Esophagus (tissue), 2 donors: Measurements from ENCODE around the gene CCNI2. TPM values are rescaled to one million over a fixed set of nuclear protein-coding genes. Genes with fewer than 3 reads are reported as not detected.

Source experiments
- H3K27ac ChIP-seq, 2 donors: one replicate each; pipeline ENCODE4 v1.5.1; 2013; ENCODE audit warnings: low read depth in 2 of 2, mild to moderate bottlenecking in 2 of 2, inconsistent platforms in 1 of 2, low read length in 1 of 2, moderate library complexity in 1 of 2
- H3K27me3 ChIP-seq, 2 donors: one replicate each; pipeline ENCODE4 v1.6.1; 2013; ENCODE audit warnings: low read length in 2 of 2, control low read depth in 1 of 2, mild to moderate bottlenecking in 1 of 2; ENCODE audit not compliant: insufficient read depth in 2 of 2, control insufficient read depth in 1 of 2
- H3K36me3 ChIP-seq, 2 donors: one replicate each; pipeline ENCODE4 v1.6.1; 2013; ENCODE audit warnings: low read length in 1 of 2; ENCODE audit not compliant: control insufficient read depth in 2 of 2, insufficient read depth in 2 of 2
- H3K4me1 ChIP-seq, 2 donors: one replicate each; pipeline ENCODE4 v1.6.1; 2013; ENCODE audit warnings: low read length in 1 of 2; ENCODE audit not compliant: control insufficient read depth in 2 of 2, insufficient read depth in 2 of 2
- H3K4me3 ChIP-seq, 2 donors: one replicate each; pipeline ENCODE4 v1.5.1; 2013; ENCODE audit warnings: low read length in 2 of 2, mild to moderate bottlenecking in 2 of 2, low read depth in 1 of 2, moderate library complexity in 1 of 2
- H3K9me3 ChIP-seq, 2 donors: one replicate each; pipeline ENCODE4 v1.6.1; 2013; ENCODE audit warnings: mild to moderate bottlenecking in 2 of 2, low read depth in 1 of 2, low read length in 1 of 2, moderate library complexity in 1 of 2; ENCODE audit not compliant: control insufficient read depth in 2 of 2, insufficient read depth in 1 of 2
- WGBS, 2 donors: extraction: QIAGEN DNeasy Blood & Tissue Kit; methylation state at CpG; one replicate each; pipeline ENCODE4 v1.1.7; 2013; 5-methylcytosine and 5-hydroxymethylcytosine counted together
- polyA plus RNA-seq, 2 donors: library from polyadenylated mRNA; stranded (reverse); fragments of 200-250 nt; gene quantifications; one replicate each; pipeline ENCODE4 v1.2.3, GENCODE V29; 2013
- donor health status: healthy with polysubstance abuse.
- donor health status: Bipolar disorder and iron deficiency.

CCNI2 gene
- polyA plus RNA-seq, 2 donors: 0.04 to 0.05 TPM

DNA sequence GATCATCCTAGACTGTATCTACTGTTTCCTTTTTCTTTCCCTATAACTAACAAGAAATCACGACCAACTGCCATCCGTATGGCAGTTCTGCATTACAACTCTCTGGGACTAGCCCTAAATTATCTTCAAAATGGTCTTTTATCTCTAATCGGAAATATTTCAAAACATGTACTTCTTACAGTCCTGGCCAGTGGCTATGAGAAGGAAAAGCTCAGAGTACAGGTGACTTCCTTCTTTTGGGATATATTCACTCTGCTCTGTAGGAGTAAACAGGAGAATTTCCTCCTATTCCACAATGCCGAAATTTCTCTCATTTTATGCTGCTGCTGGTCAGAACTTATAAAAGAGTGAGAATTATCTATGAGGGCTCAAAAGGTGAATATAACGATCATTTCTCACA lies 31.6 kb downstream of the CCNI2 start:
- 80 to 91% methylated on average over 5 of the region's 5 CpGs for WGBS, 2 donors

DNA sequence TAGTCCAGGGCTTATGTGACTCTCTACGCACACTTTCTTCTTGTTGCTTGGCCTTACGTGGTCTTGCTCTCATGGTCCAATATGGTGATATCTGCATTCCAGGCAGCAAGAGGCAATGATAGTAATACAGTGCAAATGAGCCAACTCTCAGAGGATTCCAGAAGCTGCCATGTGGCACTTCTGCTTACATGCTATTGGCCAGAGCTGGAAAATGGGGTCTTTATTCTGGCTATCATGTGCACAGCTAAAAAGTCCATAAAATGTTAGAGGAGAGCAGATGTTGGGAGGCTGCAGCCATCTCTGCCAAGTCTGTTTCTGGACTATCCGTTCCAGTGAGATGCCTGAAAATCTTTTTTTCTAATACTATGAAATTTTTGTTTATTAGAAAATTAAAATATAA lies 32.7 kb downstream of the CCNI2 start:
- 90 to 92% methylated on average over 3 of the region's 3 CpGs for whole genome bisulfite sequencing, 2 donors
- no peaks in the 10 kb centered on the region for H3K27me3 ChIP-seq

More for the DNA sequence above, 31.6 kb downstream of the CCNI2 start:
- no peak overlapping the region for H3K27ac ChIP-seq
- no peak overlapping the region for H3K4me3 ChIP-seq
- H3K36me3 ChIP-seq: no peaks in the 10 kb centered on the region
- H3K9me3 ChIP-seq: no peaks in the 10 kb centered on the region
- H3K27me3 ChIP-seq: no peaks in the 10 kb centered on the region
- H3K4me1 ChIP-seq: peaks cover 7 to 23% of the 10 kb centered on the region in 2 donors

DNA sequence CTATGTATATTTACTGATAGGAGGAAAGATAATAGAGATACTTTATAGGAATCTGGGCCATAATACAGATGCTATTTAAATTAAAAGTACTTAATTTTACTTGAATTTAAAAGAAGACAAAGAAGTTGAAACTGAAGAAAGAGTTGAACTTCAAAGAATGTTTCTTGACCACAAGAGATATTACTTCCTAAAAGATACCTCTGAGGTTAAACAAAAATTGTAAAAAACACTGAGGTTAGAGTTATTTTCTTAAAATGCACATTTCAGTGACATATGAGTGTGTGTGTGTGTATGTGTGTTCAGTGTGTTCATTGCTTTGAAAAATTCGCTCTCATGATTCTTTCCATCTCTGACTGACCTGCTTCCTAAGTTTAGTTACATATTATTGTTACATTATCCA lies 33.4 kb downstream of the CCNI2 start:
- H3K27me3 ChIP-seq: no peaks in the 10 kb centered on the region
- H3K4me1 ChIP-seq: peaks cover 0 to 10% of the 10 kb centered on the region in 2 donors
- H3K4me3 ChIP-seq: no peak overlapping the region
- no peaks in the 10 kb centered on the region for H3K9me3 ChIP-seq
- no peaks in the 10 kb centered on the region for H3K36me3 ChIP-seq
- no peak overlapping the region for H3K27ac ChIP-seq
- 90% methylated on average over 1 of the region's 1 CpG for WGBS, 2 donors

More for the DNA sequence above, 32.7 kb downstream of the CCNI2 start:
- Histone ChIP-seq H3K4me3 (no peak overlapping the region), H3K36me3 (no peaks in the 10 kb centered on the region), H3K27ac (no peak overlapping the region), H3K9me3 (no peaks in the 10 kb centered on the region), H3K4me1 (peaks cover 0 to 13% of the 10 kb centered on the region in 2 donors)

DNA sequence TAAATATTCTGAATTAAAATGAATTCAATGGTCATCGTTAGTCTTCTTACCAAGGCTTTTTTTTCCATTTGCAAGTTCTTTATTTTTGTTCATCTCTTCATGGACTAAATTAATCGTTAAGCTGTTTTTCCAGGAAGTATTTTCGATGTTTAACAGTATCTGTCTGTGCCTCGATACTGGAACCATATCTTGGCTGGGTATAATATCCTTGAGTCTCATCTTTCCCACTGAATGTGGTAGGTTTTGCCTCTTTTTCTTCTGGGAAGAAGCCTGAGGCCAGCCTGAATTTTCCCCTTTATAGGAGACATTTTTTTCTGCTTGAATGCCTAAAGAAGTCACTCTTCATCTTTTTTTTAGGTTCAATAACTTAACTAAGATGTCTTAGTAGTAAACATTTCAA lies 33.8 kb downstream of the CCNI2 start:
- H3K27me3 ChIP-seq: no peaks in the 10 kb centered on the region

DNA sequence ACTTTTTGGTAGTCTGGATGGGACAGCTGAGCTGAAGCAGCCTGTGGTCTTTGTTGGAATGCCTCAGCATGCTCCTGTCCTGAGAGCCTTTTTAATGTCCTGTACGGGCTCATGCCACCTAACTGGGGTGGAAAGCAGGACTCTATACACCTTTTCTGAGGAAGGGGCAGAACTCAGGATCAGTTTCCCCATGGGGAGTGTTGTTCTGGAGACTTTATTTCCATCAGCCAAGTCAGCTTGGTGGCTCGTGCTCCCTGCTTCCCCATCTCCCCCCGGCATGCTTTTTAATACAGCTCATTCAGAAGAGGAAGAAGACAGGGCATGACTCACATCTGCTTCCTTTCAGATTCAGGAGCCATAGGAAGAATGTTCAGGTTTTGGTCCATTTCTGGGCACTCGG lies 34.9 kb downstream of the CCNI2 start:
- WGBS, 2 donors: 71 to 73% methylated on average over 4 of the region's 4 CpGs
- Histone ChIP-seq H3K27ac (no peak overlapping the region), H3K36me3 (no peaks in the 10 kb centered on the region), H3K4me1 (peaks cover 0 to 6% of the 10 kb centered on the region in 2 donors), H3K4me3 (no peak overlapping the region), H3K9me3 (no peaks in the 10 kb centered on the region), H3K27me3 (no peaks in the 10 kb centered on the region)

More for the DNA sequence above, 33.8 kb downstream of the CCNI2 start:
- no peak overlapping the region for H3K27ac ChIP-seq
- WGBS, 2 donors: 92% methylated on average over 4 of the region's 4 CpGs
- no peaks in the 10 kb centered on the region for H3K36me3 ChIP-seq
- H3K4me1 ChIP-seq: peaks cover 0 to 8% of the 10 kb centered on the region in 2 donors
- no peak overlapping the region for H3K4me3 ChIP-seq
- H3K9me3 ChIP-seq: no peaks in the 10 kb centered on the region

DNA sequence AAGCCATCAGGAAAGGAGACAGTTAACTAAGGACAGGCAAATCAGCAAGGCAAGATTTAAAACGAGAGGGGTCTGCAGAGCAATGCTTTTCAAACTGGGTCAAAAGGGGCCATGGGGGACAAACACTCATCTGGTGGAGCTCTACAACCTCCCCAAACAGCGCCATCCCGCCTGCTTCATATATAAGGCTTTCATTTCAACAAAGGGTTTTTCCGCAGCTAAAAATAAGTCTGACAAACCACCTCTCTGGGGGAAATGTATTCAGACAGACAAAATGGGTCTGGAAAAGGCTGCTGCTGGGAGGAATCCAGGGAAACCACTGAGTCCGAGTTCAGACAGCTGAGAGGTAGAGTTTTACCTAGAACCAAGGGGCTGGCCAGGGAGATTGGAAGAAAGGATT lies 38.1 kb downstream of the CCNI2 start:
- H3K36me3 ChIP-seq: no peaks in the 10 kb centered on the region
- H3K27ac ChIP-seq: no peak overlapping the region
- H3K27me3 ChIP-seq: no peaks in the 10 kb centered on the region
- H3K9me3 ChIP-seq: no peaks in the 10 kb centered on the region
- 72 to 77% methylated on average over 5 of the region's 5 CpGs for WGBS, 2 donors
- no peaks in the 10 kb centered on the region for H3K4me1 ChIP-seq
- H3K4me3 ChIP-seq: no peak overlapping the region

DNA sequence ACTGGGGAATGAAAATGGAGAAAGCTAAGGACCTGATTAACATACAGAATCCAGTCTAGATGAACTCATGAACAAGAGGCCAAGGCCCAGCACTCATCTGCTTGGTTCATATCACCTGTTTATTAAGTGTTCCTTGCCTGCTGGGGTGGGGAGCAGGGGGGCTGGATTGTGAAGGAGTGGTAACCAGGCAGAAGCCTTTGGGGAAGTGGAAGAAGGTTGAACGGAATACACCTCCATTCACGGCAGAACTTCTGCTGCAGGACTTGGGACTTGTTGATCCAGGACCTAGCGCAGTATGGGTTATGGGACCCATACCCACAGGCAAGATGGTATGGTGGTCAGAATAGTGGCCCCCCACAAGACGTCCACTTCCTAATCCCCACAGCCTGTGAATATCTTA lies 38.6 kb downstream of the CCNI2 start:
- 93 to 98% methylated on average over 4 of the region's 4 CpGs for WGBS, 2 donors
- no peaks in the 10 kb centered on the region for H3K27me3 ChIP-seq
- no peak overlapping the region for H3K4me3 ChIP-seq
- H3K36me3 ChIP-seq: no peaks in the 10 kb centered on the region
- H3K9me3 ChIP-seq: no peaks in the 10 kb centered on the region
- H3K4me1 ChIP-seq: no peaks in the 10 kb centered on the region
- no peak overlapping the region for H3K27ac ChIP-seq

DNA sequence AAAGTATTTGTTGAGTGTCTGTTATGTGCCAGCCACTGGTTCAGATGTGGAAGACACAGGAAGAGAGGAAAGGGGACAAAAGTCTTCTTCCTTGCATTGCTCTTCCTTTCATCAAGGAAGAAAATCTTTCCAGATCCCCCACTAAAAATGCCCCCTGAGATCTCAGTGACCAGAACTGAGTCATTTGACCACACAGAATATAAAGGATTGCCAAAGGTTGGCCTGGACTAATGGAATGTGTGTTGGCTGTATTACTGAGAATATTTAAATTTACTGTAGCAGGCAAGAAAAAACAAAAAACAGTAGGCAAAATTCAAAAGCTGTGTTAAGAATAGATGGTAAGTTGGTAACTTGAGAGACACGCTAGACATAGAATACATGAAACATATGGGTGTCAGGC lies 39.9 kb downstream of the CCNI2 start:
- Histone ChIP-seq H3K4me3 (no peak overlapping the region), H3K27ac (no peak overlapping the region), H3K4me1 (no peaks in the 10 kb centered on the region), H3K9me3 (no peaks in the 10 kb centered on the region), H3K27me3 (no peaks in the 10 kb centered on the region), H3K36me3 (no peaks in the 10 kb centered on the region)
- 97 to 99% methylated on average over 1 of the region's 1 CpG for WGBS, 2 donors

DNA sequence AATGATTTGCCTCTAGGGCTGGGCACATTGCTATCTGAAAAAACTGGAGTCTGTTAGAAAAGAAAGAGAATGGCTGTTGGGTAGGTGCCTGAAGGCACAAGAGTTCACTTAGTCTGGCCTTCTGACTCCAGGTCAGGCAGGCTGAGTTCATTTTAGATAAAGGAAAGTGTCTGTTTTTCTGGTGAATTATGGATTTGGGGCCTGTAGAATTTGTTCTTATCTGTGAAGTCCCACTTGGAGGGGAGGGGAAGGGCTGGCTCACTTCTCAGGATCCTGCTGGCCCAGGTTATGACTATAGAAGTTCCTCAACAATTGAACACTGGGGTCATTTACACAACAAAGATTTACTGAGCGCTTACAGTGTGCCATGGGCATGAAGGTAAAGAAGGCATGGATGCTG lies 41.3 kb downstream of the CCNI2 start:
- WGBS, 2 donors: 87 to 97% methylated on average over 1 of the region's 1 CpG
- Histone ChIP-seq H3K27me3 (no peaks in the 10 kb centered on the region), H3K36me3 (no peaks in the 10 kb centered on the region), H3K4me3 (no peak overlapping the region), H3K9me3 (no peaks in the 10 kb centered on the region), H3K4me1 (no peaks in the 10 kb centered on the region), H3K27ac (no peak overlapping the region)

DNA sequence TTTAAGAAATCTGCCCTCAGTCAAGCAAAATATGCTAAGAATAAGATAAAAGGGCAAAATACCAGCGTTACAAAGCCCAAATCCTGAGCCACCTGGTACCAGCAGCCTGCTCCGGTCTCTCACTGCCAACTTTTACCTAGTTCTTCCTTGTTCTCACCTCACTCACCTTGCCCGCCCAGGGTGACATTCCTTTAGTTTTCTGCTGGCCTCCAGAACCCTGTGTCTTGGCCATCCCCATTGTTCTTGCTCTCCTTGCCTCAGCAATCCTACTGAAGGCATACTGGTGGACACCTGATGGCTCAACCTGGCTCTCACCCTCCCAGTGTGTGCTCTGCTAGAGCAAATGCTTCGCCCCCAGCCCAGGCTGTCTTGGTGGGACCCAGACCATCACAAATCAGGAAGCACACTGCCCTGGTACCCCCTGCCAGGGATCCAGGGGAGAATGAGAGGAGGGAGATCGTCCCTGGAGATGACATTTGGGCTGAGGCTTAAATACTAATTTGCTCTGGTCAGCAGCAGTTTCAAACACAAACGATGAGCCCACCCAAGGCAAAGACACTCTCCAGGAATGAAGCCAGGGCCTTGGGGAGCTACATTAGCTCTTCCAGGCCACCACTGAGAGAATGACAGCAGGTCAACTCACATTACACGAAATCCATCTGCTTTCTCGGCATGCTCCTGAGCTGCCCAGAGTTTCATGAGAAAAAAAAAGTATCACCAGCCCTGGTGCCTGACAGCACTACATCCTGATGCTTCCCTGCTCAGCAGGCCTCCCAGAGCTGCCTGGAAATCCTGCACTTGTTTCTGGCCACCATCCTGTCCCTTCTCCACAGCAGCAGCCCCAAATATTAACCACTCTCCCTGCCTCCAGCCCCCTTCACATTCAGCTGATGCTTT lies 42.0 kb downstream of the CCNI2 start:
- 86 to 89% methylated on average over 8 of the region's 8 CpGs for WGBS, 2 donors
- Histone ChIP-seq H3K4me3 (no peak overlapping the region), H3K27me3 (no peaks in the 10 kb centered on the region), H3K27ac (no peak overlapping the region), H3K4me1 (no peaks in the 10 kb centered on the region), H3K9me3 (no peaks in the 10 kb centered on the region), H3K36me3 (no peaks in the 10 kb centered on the region)
